ENCODE results near the gene TNPO1. TPM values are rescaled to one million over a fixed set of nuclear protein-coding genes. Genes with fewer than 3 reads are reported as not detected.

The TNPO1 gene
- polyA plus RNA-seq, 1 experiment, result 134 TPM

- no peaks in the 10 kb centered on the region for H3K9me3 ChIP-seq (ENCODE audit: control insufficient read depth, insufficient read depth, low read length)
- ChIA-PET POLR2A (no interaction called here), CTCF (interaction anchor here (1.5 to 2.2 kb wide), 3 partner anchors 259 to 492 kb away, joined by 4 to 10 read pairs (median 8); no protein-coding TSS in a partner anchor)
- TF ChIP-seq CTCF (IDR thresholded peaks at IDR 0.05; ENCODE audit: low read depth, low read length), result no peak
- DNase-seq (ENCODE audit: low read depth, low spot score), result no peak
- H3K27me3 ChIP-seq (ENCODE audit: control insufficient read depth, insufficient read depth, low read length), result no peaks in the 10 kb centered on the region
- no peak overlapping the region for H3K27ac ChIP-seq (ENCODE audit: low read depth, low read length)
- H3K4me3 ChIP-seq (ENCODE audit: low read depth, low read length), result peak overlapping the region; percentile 72
Measured at GRCh38 chr5:72957337-72957736, 140.9 kb downstream of the TNPO1 start.

DNA sequence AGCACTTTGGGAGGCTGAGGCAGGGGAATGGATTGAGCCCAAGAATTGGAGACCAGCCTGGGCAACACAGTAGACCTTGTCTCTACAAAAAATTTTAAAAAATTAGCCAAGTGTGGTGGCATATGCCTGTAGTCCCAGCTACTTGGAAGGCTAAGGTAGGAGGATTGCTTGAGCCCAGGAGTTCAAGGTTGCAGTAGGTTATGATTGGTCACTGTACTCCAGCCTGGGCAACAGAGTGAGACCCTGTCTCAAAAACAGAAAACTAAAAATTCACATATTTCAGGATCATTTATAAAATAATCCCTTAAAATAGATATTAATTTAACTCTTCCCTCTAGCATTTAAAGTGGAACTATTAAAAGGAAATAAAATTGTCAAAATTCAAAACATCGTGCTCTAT is 142.8 kb downstream of the TNPO1 start:
- TF ChIP-seq CTCF (IDR thresholded peaks at IDR 0.05; ENCODE audit: low read depth, low read length), result no peak
- H3K27me3 ChIP-seq (ENCODE audit: control insufficient read depth, insufficient read depth, low read length), result no peaks in the 10 kb centered on the region
- DNase-seq (ENCODE audit: low read depth, low spot score), result no peak
- no peak overlapping the region for H3K4me3 ChIP-seq (ENCODE audit: low read depth, low read length)
- ChIA-PET POLR2A (no interaction called here), CTCF (no interaction called here)
- no peaks in the 10 kb centered on the region for H3K9me3 ChIP-seq (ENCODE audit: control insufficient read depth, insufficient read depth, low read length)
- no peak overlapping the region for H3K27ac ChIP-seq (ENCODE audit: low read depth, low read length)

Small RNAs within 50 kb of the gene (small RNA-seq; reads per million reads assigned to genes)
- gene MIR4804 (ENCODE audit: insufficient read length, low read depth) (1.1 reads per million), gene RF00019 (ENCODE audit: insufficient read length, low read depth) (not detected)

Other genes starting within 250 kb of the TNPO1 start
- 10.4 and 12.5 TPM in 2 replicates for gene FCHO2, start 139.4 kb downstream of the TNPO1 start, polyA plus RNA-seq (2011; rRNA removed)

All from AG04450 (cell line).